Activated CD8-positive, alpha-beta memory T cell treated with anti-CD3 and anti-CD28 coated beads, Interleukin-2, amount 10 ng/mL, durations not matched to agents 7 days and 5 days (primary cell): ENCODE measurements around the gene L3MBTL1. TPM values are rescaled to one million over a fixed set of nuclear protein-coding genes. Genes with fewer than 3 reads are reported as not detected.

ENCODE experiments used
- ATAC-seq: fragments of 150-1000 bp; cut with Tn5 transposase; one replicate; pipeline ENCODE4 v1.10.0; 2021; ENCODE audit warnings: moderate library complexity
- CTCF ChIA-PET: fragments of 350-600 bp; sonication (Branson Sonifier 250); formaldehyde crosslinking; loops from one replicate; lab custom pipeline; 2021; ENCODE audit warnings: antibody characterized with exemption; lab: Charles Lee
- DNase-seq: peaks from one replicate; pipeline ENCODE4 v3.0.0-alpha.2; 2020
- H3K27ac Mint-ChIP-seq: one replicate; pipeline ENCODE4 v1.8.0; 2021; ENCODE audit warnings: mild to moderate bottlenecking, mixed read lengths
- H3K27me3 Mint-ChIP-seq: one replicate; pipeline ENCODE4 v1.8.0; 2021; ENCODE audit warnings: mixed read lengths
- H3K36me3 Mint-ChIP-seq: one replicate; pipeline ENCODE4 v1.8.0; 2021; ENCODE audit warnings: mild to moderate bottlenecking, mixed read lengths
- H3K4me1 Mint-ChIP-seq: one replicate; pipeline ENCODE4 v1.8.0; 2021; ENCODE audit warnings: mixed read lengths
- H3K4me3 Mint-ChIP-seq: one replicate; pipeline ENCODE4 v1.8.0; 2021; ENCODE audit warnings: mild to moderate bottlenecking, moderate library complexity, mixed read lengths
- H3K9me3 Mint-ChIP-seq: one replicate; pipeline ENCODE4 v1.8.0; 2022; ENCODE audit warnings: low read depth, mixed read lengths
- total RNA-seq, 2 experiments: library from RNA; stranded (reverse); gene quantifications; one replicate each; pipeline ENCODE4 v1.2.3, GENCODE V29; 2021

Gene L3MBTL1
- total RNA-seq, 2 experiments from 2014 or later, result 6.8 to 9.6 TPM

- no peaks in the 10 kb centered on the region for H3K36me3 Mint-ChIP-seq
- peak overlapping the region; percentile 89 for H3K4me3 Mint-ChIP-seq
- H3K9me3 Mint-ChIP-seq, result no peaks in the 10 kb centered on the region
- peaks cover 5% of the 10 kb centered on the region for H3K4me1 Mint-ChIP-seq
- H3K27ac Mint-ChIP-seq, result peak overlapping the region; percentile 85
- CTCF ChIA-PET, result interaction anchor here (0.7 to 1.6 kb wide), 4 partner anchors 26 to 179 kb away, joined by 3 to 4 read pairs (median 3); no protein-coding TSS in a partner anchor
- ATAC-seq, result peak; percentile 89
- DNase-seq, result peak; percentile 98
- H3K27me3 Mint-ChIP-seq, result peaks cover 4% of the 10 kb centered on the region
Observed at GRCh38 chr20:43513931-43514647, 6.6 kb downstream of the L3MBTL1 start.

- Mint-ChIP-seq H3K27ac (peak overlapping the region; percentile 85), H3K36me3 (no peaks in the 10 kb centered on the region), H3K9me3 (no peaks in the 10 kb centered on the region), H3K4me1 (peaks cover 5% of the 10 kb centered on the region), H3K4me3 (peak overlapping the region; percentile 89), H3K27me3 (peaks cover under 1% of the 10 kb centered on the region)
- CTCF ChIA-PET, result interaction anchor here (0.7 to 1.6 kb wide), 5 partner anchors 26 to 179 kb away, joined by 3 to 4 read pairs (median 3); no protein-coding TSS in a partner anchor
- ATAC-seq, result peak; percentile 32
- no peak for DNase-seq
Observed at GRCh38 chr20:43514648-43514999, 7.1 kb downstream of the L3MBTL1 start.

- Mint-ChIP-seq H3K4me1 (peaks cover 5% of the 10 kb centered on the region), H3K27ac (no peak overlapping the region), H3K27me3 (peaks cover 4% of the 10 kb centered on the region), H3K4me3 (peak overlapping the region; percentile 89), H3K9me3 (no peaks in the 10 kb centered on the region), H3K36me3 (peaks cover 4% of the 10 kb centered on the region)
- CTCF ChIA-PET, result interaction anchor here (0.8 to 1.6 kb wide), 4 partner anchors 23 to 178 kb away, joined by 3 to 4 read pairs (median 3); no protein-coding TSS in a partner anchor
- DNase-seq, result no peak
- no peak for ATAC-seq
Observed at GRCh38 chr20:43515628-43516027, 8.1 kb downstream of the L3MBTL1 start.

GRCh38 chr20:43516251-43516824, 8.8 kb downstream of the L3MBTL1 start:
- Mint-ChIP-seq H3K27ac (no peak overlapping the region), H3K4me1 (peaks cover 5% of the 10 kb centered on the region), H3K4me3 (no peak overlapping the region), H3K27me3 (peaks cover 5% of the 10 kb centered on the region), H3K9me3 (no peaks in the 10 kb centered on the region), H3K36me3 (peaks cover 4% of the 10 kb centered on the region)
- ATAC-seq (no peak), DNase-seq (no peak)
- CTCF ChIA-PET, result no interaction called here

GRCh38 chr20:43520074-43520630, 12.7 kb downstream of the L3MBTL1 start:
- H3K9me3 Mint-ChIP-seq, result no peaks in the 10 kb centered on the region
- H3K4me1 Mint-ChIP-seq, result peaks cover 5% of the 10 kb centered on the region
- CTCF ChIA-PET, result no interaction called here
- H3K27me3 Mint-ChIP-seq, result peaks cover 6% of the 10 kb centered on the region
- peaks cover 4% of the 10 kb centered on the region for H3K36me3 Mint-ChIP-seq
- ATAC-seq (no peak), DNase-seq (no peak)
- no peak overlapping the region for H3K27ac Mint-ChIP-seq
- H3K4me3 Mint-ChIP-seq, result no peak overlapping the region

- DNase-seq (no peak), ATAC-seq (no peak)
- Mint-ChIP-seq H3K36me3 (peaks cover under 1% of the 10 kb centered on the region), H3K27ac (no peak overlapping the region), H3K9me3 (no peaks in the 10 kb centered on the region), H3K27me3 (peaks cover 6% of the 10 kb centered on the region), H3K4me1 (no peaks in the 10 kb centered on the region), H3K4me3 (no peak overlapping the region)
- CTCF ChIA-PET, result no interaction called here
Observed at GRCh38 chr20:43525021-43525420, 17.5 kb downstream of the L3MBTL1 start.

- no peak for DNase-seq
- ATAC-seq, result no peak
- CTCF ChIA-PET, result interaction anchor here (2.1 kb wide), 1 partner anchor 10 kb away, joined by 11 read pairs; no protein-coding TSS in a partner anchor
Observed at GRCh38 chr20:43528258-43528875, 20.9 kb downstream of the L3MBTL1 start.

GRCh38 chr20:43529051-43529450, 21.6 kb downstream of the L3MBTL1 start:
- Mint-ChIP-seq H3K36me3 (no peaks in the 10 kb centered on the region), H3K4me1 (no peaks in the 10 kb centered on the region), H3K27ac (no peak overlapping the region), H3K9me3 (no peaks in the 10 kb centered on the region), H3K27me3 (no peaks in the 10 kb centered on the region), H3K4me3 (no peak overlapping the region)
- no peak for ATAC-seq
- CTCF ChIA-PET, result interaction anchor here (2.1 kb wide), 1 partner anchor 9 kb away, joined by 11 read pairs; no protein-coding TSS in a partner anchor
- no peak for DNase-seq

More at GRCh38 chr20:43528258-43528875, 20.9 kb downstream of the L3MBTL1 start:
- no peak overlapping the region for H3K27ac Mint-ChIP-seq
- no peaks in the 10 kb centered on the region for H3K9me3 Mint-ChIP-seq
- H3K4me1 Mint-ChIP-seq, result no peaks in the 10 kb centered on the region
- H3K27me3 Mint-ChIP-seq, result no peaks in the 10 kb centered on the region
- H3K36me3 Mint-ChIP-seq, result no peaks in the 10 kb centered on the region
- H3K4me3 Mint-ChIP-seq, result no peak overlapping the region

GRCh38 chr20:43529457-43530153, 22.1 kb downstream of the L3MBTL1 start:
- Mint-ChIP-seq H3K4me3 (no peak overlapping the region), H3K27ac (no peak overlapping the region), H3K4me1 (no peaks in the 10 kb centered on the region), H3K36me3 (no peaks in the 10 kb centered on the region), H3K9me3 (no peaks in the 10 kb centered on the region), H3K27me3 (no peaks in the 10 kb centered on the region)
- CTCF ChIA-PET, result interaction anchor here (2.1 kb wide), 1 partner anchor 8 kb away, joined by 11 read pairs; no protein-coding TSS in a partner anchor
- ATAC-seq, result no peak
- no peak for DNase-seq

- CTCF ChIA-PET, result interaction anchor here (1.4 to 2.1 kb wide), 2 partner anchors 8 to 161 kb away, joined by 3 to 11 read pairs; no protein-coding TSS in a partner anchor
Observed at GRCh38 chr20:43530321-43531090, 23.0 kb downstream of the L3MBTL1 start.

GRCh38 chr20:43531091-43531443, 23.6 kb downstream of the L3MBTL1 start:
- no peaks in the 10 kb centered on the region for H3K27me3 Mint-ChIP-seq
- H3K9me3 Mint-ChIP-seq, result no peaks in the 10 kb centered on the region
- H3K4me1 Mint-ChIP-seq, result no peaks in the 10 kb centered on the region
- no peak for ATAC-seq
- H3K36me3 Mint-ChIP-seq, result no peaks in the 10 kb centered on the region
- no peak overlapping the region for H3K27ac Mint-ChIP-seq
- CTCF ChIA-PET, result interaction anchor here (1.4 kb wide), 1 partner anchor 161 kb away, joined by 3 read pairs; no protein-coding TSS in a partner anchor
- DNase-seq, result no peak
- no peak overlapping the region for H3K4me3 Mint-ChIP-seq

More at GRCh38 chr20:43530321-43531090, 23.0 kb downstream of the L3MBTL1 start:
- H3K4me1 Mint-ChIP-seq, result no peaks in the 10 kb centered on the region
- no peaks in the 10 kb centered on the region for H3K27me3 Mint-ChIP-seq
- H3K9me3 Mint-ChIP-seq, result no peaks in the 10 kb centered on the region
- H3K27ac Mint-ChIP-seq, result no peak overlapping the region
- H3K36me3 Mint-ChIP-seq, result no peaks in the 10 kb centered on the region
- DNase-seq, result no peak
- ATAC-seq, result no peak
- H3K4me3 Mint-ChIP-seq, result no peak overlapping the region

GRCh38 chr20:43532416-43533055, 25.0 kb downstream of the L3MBTL1 start:
- no peak overlapping the region for H3K27ac Mint-ChIP-seq
- ATAC-seq (no peak), DNase-seq (no peak)
- no peaks in the 10 kb centered on the region for H3K4me1 Mint-ChIP-seq
- no peaks in the 10 kb centered on the region for H3K27me3 Mint-ChIP-seq
- H3K4me3 Mint-ChIP-seq, result no peak overlapping the region
- H3K36me3 Mint-ChIP-seq, result no peaks in the 10 kb centered on the region
- H3K9me3 Mint-ChIP-seq, result no peaks in the 10 kb centered on the region
- CTCF ChIA-PET, result no interaction called here
